Measurements from ENCODE around the gene TUBD1. TPM values are rescaled to one million over a fixed set of nuclear protein-coding genes. Genes with fewer than 3 reads are reported as not detected.

The TUBD1 gene
- total and polyA plus RNA-seq, 2 donors (not counting 1 experiment from before 2014, with no cell fraction given) = 5.7 to 20.0 TPM

- no peak overlapping the region for H2AFZ ChIP-seq (ENCODE audit: insufficient read depth, low read depth, low read length, poor library complexity, severe bottlenecking)
- H3K79me2 ChIP-seq (ENCODE audit: control insufficient read depth, insufficient read depth, low read length) = no peaks in the 10 kb centered on the region
- peaks cover 6 to 18% of the 10 kb centered on the region in 2 experiments for H3K36me3 ChIP-seq (replicated peaks in 1 of 2; ENCODE audit: control extremely low read depth in 1 of 2, control insufficient read depth in 1 of 2, extremely low read depth in 1 of 2, insufficient read depth in 2 of 2, low read length in 1 of 2)
- ChIA-PET POLR2A (no interaction called here), CTCF (interaction anchor here (0.6 to 1.5 kb wide), 2 partner anchors 12 to 57 kb away, joined by 3 to 4 read pairs; no protein-coding TSS in a partner anchor)
- ATAC-seq (ENCODE audit: low read depth) = no peak
- no peak overlapping the region for H3K4me3 Mint-ChIP-seq
- no peaks in the 10 kb centered on the region for H3K4me1 Mint-ChIP-seq
- no CpG with 5 or more reads among the region's 1 CpG for WGBS (ENCODE audit: insufficient coverage)
- no peak overlapping the region for H3K27ac Mint-ChIP-seq
- H3K4me1 ChIP-seq (ENCODE audit: control insufficient read depth in 2 of 2, insufficient read depth in 2 of 2, low read length in 2 of 2) = no peaks in the 10 kb centered on the region
- H3K27ac ChIP-seq (ENCODE audit: low read length in 2 of 2) = no peak overlapping the region
- TF ChIP-seq, protein P1, sequence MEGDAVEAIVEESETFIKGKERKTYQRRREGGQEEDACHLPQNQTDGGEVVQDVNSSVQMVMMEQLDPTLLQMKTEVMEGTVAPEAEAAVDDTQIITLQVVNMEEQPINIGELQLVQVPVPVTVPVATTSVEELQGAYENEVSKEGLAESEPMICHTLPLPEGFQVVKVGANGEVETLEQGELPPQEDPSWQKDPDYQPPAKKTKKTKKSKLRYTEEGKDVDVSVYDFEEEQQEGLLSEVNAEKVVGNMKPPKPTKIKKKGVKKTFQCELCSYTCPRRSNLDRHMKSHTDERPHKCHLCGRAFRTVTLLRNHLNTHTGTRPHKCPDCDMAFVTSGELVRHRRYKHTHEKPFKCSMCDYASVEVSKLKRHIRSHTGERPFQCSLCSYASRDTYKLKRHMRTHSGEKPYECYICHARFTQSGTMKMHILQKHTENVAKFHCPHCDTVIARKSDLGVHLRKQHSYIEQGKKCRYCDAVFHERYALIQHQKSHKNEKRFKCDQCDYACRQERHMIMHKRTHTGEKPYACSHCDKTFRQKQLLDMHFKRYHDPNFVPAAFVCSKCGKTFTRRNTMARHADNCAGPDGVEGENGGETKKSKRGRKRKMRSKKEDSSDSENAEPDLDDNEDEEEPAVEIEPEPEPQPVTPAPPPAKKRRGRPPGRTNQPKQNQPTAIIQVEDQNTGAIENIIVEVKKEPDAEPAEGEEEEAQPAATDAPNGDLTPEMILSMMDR (IDR thresholded peaks at IDR 0.05) = no peak
- TF ChIP-seq EZH2 (IDR thresholded peaks at IDR 0.05; ENCODE audit: borderline replicate concordance, insufficient read depth, low read depth, low read length, poor library complexity, severe bottlenecking) = no peak
- intact Hi-C loops (cut with micrococcal nuclease) = no loop called here
- H3K27me3 Mint-ChIP-seq = no peaks in the 10 kb centered on the region
- no peak overlapping the region for H3K9ac ChIP-seq (ENCODE audit: low read length)
- no peaks in the 10 kb centered on the region for H3K9me3 Mint-ChIP-seq (ENCODE audit: insufficient read depth)
- no peaks in the 10 kb centered on the region for H3K9me3 ChIP-seq (ENCODE audit: control extremely low read depth in 1 of 3, control insufficient read depth in 2 of 3, insufficient read depth in 1 of 3, low read length in 2 of 3)
- no peaks in the 10 kb centered on the region for H3K27me3 ChIP-seq (replicated peaks in 1 of 4; ENCODE audit: control extremely low read depth in 1 of 4, control insufficient read depth in 3 of 4, insufficient read depth in 4 of 4, low read length in 3 of 4)
- no peaks in the 10 kb centered on the region for H4K20me1 ChIP-seq (ENCODE audit: control insufficient read depth, insufficient read depth, low read length, poor library complexity, severe bottlenecking)
- H3K4me3 ChIP-seq (ENCODE audit: control extremely low read depth in 1 of 5, extremely low read depth in 1 of 5, insufficient read depth in 1 of 5, low read depth in 2 of 5, low read length in 4 of 5) = no peak overlapping the region
- no peak for DNase-seq
- no peak overlapping the region for H3K4me2 ChIP-seq (replicated peaks; ENCODE audit: low read depth, low read length, poor library complexity, severe bottlenecking)
Measured at GRCh38 chr17:59810894-59811153, 81.9 kb downstream of the TUBD1 start.

Small RNA genes lying within 50 kb of the gene (small RNA-seq; reads per million reads assigned to genes)
- gene RNU6-450P (ENCODE audit: insufficient read length, low read depth, low replicate concordance) (not detected), gene RPS29P21 (ENCODE audit: insufficient read length, low read depth, low replicate concordance) (not detected)

Other genes with a start within 250 kb of the TUBD1 start
- gene PTRH2, start 185.5 kb downstream of the TUBD1 start, total RNA-seq = 17.8 and 22.7 TPM in 2 replicates
- gene PTRH2, start 185.5 kb downstream of the TUBD1 start, polyA plus RNA-seq = 7.1 and 7.7 TPM in 2 replicates
- gene VMP1, start 185.3 kb downstream of the TUBD1 start, total RNA-seq = 78.5 and 83.5 TPM in 2 replicates
- gene VMP1, start 185.3 kb downstream of the TUBD1 start, polyA plus RNA-seq = 19.9 and 20.4 TPM in 2 replicates
- 69.7 and 84.9 TPM in 2 replicates for gene RPS6KB1, start 178 bp upstream of the TUBD1 start, total RNA-seq
- gene RPS6KB1, start 178 bp upstream of the TUBD1 start, polyA plus RNA-seq = 15.6 and 25.9 TPM in 2 replicates
- 46.5 and 49.4 TPM in 2 replicates for gene RNFT1, start 71.8 kb upstream of the TUBD1 start, total RNA-seq
- 52.0 and 61.2 TPM in 2 replicates for gene RNFT1, start 71.8 kb upstream of the TUBD1 start, polyA plus RNA-seq
- gene HEATR6, start 186.0 kb upstream of the TUBD1 start, total RNA-seq = 36.6 and 42.4 TPM in 2 replicates
- gene HEATR6, start 186.0 kb upstream of the TUBD1 start, polyA plus RNA-seq = 76.5 and 81.2 TPM in 2 replicates